ENCODE data around the gene SRGAP3.

The SRGAP3 gene

DNA sequence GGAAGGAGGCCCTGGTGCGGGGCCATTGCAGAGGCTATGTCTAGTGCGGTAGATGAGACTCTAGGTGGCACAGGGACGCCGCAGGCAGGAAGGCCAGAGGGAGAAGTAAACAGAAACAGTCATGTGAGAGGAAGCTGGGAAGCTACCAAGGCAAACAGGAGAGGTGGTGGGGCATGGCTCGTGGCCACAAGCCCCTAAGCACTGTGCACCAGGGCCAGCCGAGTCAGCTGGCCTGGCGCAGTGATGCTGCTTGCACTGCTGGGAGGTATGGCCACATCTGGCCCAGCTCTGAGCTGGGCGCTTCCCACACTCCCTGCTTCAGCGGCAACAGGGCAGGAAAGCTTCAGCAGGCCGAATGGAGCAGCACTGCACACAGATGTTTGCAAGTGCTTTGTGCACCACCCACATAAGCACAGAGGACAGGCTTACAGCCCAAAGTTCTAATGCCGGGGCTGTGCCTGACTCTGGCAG, 76.6 kb downstream of the SRGAP3 start:
- DNase-seq (ENCODE audit: low spot score): peak; percentile 49

DNA sequence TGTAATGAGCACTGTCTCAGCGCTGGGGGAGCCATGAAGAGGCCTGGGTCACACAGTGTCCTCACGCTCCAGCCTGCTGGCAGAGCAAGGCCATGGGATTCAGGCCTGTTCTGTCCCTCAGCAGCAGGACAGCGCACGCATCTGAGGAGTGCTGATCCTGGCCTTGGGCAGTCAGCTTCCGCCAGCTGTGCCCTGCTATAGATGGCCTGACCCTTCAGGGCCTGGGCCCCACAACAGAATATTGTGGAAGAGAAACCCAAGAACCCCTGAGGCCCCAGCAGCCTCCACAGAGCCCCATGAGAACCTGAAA, 78.6 kb downstream of the SRGAP3 start:
- DNase-seq (ENCODE audit: low spot score): no peak

DNA sequence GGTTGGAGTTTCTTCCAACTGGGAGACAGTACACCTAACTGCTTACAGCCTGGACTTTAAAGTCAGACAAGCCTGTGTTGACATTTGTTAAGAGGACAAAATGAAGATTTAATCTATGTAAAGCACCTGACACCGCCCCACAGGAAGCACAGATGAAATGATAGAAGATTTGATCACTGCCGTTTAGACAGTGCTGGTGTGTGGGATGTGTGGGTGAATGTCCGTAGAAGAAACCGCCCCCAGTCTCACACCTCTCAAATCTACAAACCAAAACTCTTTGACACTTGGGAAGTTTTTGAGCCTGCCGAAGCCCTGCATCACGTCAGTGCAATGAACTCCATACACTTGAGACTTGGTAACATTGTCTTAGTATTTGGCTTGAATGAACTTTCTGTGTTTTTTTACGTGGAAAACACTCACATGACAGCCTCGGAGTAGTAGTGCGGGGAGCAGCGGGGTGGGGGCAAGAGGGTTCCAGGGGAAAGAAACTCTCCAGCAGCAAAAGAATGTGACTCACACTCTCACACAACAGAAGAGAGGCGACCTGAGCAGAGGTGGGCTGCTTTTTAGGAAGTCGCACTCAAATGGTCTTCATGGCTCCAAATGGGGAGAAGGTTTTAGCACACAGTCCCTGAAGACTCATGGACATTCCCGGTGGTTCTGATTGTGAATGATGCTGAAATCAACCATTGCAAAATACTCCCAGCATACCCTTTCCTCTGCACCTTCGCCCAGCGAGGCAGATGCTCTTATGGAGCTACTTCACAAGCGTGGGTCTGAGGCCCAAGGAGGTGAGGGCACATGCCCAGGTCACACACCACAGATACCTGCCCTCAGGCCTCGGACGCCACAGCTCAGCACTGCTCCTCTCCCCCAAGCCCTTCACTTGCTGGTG, 79.2 kb downstream of the SRGAP3 start:
- DNase-seq (ENCODE audit: low spot score): no peak

DNA sequence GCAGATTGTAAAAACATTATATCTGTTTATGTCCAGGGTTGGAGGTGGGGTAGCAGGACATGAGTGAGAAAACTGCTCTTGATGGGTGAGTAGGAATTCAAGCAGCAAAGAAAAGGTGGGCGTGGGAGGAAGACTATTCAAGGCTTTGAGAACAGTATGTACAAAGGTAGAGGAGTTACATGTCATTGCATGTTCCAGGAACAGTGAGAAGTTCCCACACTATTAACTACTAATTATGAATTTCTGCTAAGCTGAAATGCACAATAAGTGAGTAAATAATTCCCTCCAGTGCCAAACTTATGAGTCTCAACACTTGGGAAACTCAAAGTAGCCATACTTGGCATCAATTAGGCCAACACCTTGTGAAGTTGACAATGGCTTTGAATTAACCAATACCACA, 80.1 kb downstream of the SRGAP3 start:
- DNase-seq (ENCODE audit: low spot score): no peak

DNA sequence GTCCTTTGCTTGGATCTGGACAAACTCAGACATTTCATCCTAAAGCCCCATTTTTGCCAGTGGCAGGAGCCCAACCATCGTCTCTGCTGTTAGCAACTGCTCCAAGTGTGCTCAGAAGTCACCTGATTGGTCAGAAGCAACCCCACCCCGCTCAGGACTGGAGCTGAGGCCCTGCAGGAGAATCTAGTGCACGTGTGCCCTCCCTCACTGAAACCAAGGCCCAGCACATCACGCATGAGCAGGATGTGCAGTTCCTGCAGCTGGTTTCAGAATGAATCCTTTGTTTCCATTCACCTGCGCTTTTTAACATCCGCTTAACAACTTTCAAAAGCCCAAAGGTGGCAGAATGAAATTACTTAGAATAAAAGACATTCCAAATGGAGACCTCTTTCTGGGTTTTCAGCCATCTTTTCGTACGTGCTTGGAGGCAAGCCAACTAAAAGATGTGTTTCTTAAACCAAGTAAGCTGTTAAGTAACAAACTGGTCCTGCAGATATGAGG, 81.2 kb downstream of the SRGAP3 start:
- no peak for DNase-seq (ENCODE audit: low spot score)

DNA sequence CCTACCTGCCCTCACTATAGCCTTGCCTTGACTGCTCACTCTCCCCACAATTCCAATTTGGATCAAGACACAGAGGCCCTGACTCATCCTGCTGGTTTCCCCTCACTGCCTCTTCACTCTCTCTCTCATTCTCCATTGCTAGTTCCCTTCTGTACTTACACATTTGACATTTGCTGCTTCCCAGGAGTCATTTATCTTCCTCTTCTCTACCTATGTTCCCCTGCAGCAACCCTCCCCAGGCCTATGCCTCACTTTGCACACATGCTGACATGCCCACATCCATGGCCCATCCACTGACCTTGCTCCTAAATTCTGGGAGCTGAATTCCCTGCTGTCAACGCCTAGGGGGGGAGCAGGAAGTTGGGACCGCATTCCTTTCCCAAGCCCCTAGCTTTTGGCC, 82.2 kb downstream of the SRGAP3 start:
- DNase-seq (ENCODE audit: low spot score): no peak

DNA sequence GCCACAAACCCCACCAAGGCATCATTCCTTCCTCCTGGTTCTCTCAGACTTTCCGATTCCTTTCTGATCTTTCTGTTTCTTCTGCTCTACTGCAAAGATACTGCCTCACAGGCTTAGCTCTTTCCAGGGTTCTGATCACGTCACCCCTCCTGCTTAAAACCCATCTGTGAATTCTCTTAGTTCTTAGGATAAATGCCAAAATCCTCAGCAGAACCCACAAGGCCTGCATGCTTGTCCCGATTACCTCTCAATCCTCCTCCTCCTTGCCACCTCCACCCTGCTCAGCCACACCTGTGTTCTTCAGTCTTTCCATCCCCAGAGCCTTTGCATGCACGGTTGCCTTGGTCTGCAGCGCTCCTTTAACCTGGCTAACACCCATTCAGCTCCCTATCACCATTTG, 84.0 kb downstream of the SRGAP3 start:
- no peak for DNase-seq (ENCODE audit: low spot score)

DNA sequence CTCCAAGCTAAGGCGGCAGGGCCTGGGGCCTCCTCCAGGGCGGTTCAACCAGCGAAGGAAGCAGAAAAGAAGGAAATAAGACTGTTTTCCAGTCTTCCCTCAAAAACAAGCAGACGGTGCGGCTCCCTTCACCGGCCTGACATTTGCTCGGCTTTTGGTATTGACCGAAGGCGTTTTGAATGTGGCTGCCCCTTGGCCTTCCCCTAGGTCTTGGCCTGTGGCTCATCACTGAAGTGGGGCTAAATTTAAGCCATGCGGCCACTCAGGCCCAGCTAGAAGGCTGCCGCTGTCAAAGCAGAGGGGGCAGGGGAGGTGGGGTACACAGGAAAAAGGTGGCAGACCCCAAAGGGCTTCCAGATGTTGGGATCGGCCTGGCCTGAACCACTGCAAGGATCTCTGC, 86.2 kb downstream of the SRGAP3 start:
- DNase-seq (ENCODE audit: low spot score): no peak

DNA sequence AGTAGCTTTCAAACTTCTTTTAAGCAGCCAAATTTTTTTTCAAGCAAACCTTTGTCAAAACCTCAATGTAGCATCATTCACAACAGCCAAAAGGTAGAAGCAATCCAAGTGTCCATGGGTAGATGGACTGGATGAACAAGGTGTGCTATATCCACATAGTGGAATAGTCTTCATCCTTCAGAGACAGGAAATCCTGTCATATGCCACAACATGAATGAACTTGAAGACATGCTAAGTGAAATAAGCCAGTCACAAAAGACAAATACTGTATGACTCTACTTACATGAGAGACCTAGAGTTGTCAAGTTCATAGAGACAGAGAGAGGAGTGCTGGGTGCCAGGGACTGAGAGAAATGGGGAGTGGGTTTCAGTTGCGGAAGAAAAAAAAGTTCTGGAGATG, 87.6 kb downstream of the SRGAP3 start:
- no peak for DNase-seq (ENCODE audit: low spot score)

DNA sequence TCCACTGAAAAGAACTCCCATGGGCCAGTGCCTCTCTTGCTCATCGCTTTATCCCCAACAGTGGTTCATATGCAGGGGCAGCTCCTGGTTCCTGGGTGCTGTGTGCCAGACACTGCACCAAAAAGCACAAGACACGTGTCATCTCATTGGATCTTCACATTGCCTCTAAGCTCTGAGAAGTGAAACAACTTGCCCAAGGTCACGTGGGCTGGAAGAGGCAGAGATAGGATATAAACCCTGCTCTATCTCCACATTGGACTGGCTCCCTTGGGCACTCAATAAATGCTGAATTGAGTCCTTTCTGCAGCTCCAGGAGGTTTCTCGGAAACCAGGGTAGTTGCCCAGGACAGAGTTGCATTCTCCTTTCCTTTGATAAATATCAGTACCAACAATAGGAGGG, 88.1 kb downstream of the SRGAP3 start:
- no peak for DNase-seq (ENCODE audit: low spot score)

DNA sequence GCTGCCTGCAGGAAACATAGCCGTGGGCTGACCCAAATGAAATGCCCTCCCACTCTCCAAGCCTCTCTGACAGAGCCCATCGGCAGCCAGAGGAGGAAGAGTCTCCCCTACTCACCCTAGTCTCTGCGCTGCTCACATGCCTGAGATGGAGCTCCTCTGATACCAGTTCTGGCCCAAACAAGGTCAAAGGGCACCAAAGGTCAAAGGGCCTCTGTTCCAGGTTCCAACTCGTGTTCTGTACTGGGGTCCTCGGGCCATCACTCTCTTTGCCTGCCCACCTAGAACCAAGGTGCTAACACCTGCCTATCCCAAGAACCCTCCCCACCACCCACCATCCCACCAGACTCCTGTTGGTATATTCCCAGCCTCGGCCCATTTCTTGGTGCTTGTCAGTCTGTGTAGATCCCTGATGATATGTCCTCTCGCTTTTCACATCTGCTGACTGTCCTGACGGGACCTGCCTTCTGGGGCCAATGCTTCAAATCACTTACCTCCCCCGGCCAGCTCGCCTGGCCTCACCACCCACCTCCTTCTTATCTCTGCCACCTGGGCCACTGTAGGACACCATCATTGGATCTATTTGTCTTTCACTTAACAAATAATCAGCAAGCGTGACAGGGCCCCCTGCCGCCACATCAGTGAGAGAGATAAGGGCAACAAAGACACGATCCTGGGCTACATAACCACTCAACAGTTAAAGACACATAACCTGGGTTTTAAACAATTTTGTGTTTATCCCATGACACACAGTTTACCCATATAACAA, 90.4 kb downstream of the SRGAP3 start:
- no peak for DNase-seq (ENCODE audit: low spot score)

DNA sequence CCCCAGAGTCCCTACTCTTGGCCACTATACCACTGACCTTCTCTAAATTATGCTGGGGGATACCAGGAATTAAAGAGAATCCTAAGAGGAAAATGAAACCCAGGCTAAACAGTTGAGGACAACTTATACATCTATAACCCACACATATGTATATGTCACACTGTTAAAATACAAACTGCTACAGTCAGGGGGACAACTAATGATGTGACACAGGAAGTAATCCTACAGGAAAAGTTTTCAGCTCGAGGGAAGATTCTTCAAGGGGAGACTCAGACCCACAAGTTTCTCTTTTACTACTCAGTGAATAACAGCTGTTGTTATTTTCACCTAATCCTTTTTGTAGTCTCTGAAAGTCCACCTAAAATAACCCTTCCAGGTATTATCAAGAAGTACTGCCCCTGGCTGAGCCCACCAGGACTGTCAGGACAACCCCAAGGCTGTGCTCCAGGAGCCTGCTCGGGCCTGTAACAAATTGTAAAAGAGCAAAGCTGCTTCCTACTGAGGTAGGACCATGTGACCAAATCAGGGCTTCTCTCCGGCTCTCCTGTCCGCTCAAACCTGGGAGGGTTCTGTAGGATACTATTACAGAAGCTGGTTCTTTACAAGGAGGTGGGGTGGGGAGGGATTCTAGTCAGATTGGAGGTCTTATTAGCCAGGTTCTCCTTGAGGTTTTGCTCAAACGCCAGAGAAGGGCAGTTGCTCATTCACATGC, 91.6 kb downstream of the SRGAP3 start:
- DNase-seq (ENCODE audit: low spot score): no peak

DNA sequence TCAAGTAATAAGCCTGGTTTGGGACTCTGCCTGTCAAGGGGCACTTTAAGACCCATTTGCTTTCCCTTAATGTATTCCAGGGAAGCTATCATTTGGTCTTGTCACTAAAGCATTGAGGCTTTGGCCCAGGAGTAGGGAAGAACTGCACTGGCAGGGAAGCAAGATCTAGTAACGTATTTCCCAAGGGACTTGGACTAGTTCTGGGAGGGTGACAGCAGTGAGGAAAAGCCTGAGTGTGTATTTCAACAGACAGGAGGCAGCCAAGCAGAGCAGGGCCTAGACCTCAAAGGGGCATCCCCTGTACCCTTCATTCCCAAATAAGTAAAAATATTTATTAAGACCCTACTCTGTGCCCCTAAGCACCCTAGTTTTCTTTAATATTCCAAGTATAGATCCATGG, 92.8 kb downstream of the SRGAP3 start:
- no peak for DNase-seq (ENCODE audit: low spot score)

DNA sequence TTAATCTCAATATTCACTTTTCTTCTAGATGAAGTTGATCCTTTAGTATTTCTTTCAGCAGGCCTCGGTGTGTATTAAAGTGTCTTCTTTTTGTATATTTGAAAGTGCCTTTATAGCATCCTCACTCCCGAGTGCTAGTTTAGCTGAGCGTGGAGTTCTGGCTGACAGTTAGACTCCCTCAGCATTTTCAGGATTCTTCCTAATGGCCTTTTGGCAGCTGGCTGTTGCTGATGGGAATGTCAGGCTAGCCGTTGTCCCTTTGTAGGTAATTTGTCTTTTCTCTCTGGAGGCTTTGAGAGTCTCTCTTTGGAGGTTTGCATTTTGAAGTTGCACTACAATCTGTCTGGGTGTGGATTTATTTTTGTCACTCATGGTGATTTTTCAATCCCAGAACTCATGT, 94.4 kb downstream of the SRGAP3 start:
- DNase-seq (ENCODE audit: low spot score): no peak

DNA sequence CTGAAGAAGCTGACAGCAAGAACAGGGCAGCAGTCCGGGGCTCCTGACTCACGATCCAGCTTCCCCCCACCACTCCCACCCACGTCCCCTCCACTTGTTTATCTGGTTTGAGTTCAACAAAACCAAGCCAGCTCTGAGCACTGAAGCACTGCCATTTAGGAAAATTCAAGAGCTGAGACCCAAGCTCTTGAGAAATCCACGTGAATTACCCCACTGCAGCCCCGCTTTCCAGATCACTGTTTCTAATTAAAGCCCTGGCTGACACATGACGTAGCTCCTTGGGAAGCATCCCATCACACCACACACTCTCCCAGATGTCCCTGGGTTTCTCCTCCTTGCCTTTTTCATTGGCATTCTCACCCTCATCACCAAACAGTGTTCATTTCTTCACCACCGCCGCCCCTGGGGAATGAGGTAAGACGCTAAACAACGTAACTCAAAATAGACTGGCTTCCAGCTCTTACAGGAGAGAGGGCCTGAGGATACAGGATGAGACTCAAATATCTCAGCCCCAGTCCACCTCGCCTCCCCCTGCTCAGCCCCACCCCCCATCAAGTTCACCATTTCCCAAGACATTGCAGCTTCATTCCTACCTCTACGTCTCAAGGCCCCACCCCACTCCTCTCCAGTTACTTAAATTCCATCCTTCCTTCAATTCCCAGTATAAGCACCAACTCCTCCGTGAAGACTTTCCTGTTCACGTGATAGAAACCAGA, 95.4 kb downstream of the SRGAP3 start:
- peak; percentile 88 for DNase-seq (ENCODE audit: low spot score)

DNA sequence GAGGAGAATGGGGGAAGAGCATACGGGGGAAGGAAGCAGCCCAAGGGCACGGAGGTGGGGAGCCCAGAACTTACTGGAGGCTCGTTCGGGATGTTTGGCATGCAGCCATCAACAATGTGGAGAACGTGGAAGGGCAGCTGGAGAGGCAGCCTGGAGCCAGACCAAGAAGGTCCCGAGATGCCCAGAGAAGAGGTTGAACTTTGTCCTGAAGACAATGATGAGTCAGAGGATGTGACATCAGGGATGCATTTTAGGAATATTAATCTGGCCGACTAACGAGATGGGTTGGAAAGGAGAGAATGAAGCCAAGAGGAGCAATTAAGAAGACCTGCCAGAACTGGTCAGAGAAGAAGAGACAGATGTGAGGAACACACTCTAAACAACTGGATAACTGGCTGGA, 98.2 kb downstream of the SRGAP3 start:
- DNase-seq (ENCODE audit: low spot score): peak; percentile 31

DNA sequence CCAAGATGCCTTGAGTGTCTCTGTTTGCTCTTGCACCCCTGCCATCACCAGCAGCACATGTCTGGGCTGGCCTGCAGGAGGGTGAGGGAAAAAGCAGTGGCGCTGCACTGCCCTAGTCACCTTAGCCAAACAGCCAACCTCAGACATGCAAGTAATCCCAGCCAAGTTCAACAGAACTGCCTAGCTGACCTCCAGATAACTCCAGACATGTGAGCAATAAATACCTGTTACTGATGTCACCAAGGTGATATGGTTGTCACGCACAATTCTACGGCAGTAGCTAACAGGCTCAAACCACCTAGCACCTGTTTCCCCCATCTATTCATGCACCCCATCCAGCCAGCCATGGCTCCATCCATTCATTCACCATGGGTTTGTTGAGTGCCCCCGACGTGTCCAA, 99.9 kb downstream of the SRGAP3 start:
- no peak for DNase-seq (ENCODE audit: low spot score)

DNA sequence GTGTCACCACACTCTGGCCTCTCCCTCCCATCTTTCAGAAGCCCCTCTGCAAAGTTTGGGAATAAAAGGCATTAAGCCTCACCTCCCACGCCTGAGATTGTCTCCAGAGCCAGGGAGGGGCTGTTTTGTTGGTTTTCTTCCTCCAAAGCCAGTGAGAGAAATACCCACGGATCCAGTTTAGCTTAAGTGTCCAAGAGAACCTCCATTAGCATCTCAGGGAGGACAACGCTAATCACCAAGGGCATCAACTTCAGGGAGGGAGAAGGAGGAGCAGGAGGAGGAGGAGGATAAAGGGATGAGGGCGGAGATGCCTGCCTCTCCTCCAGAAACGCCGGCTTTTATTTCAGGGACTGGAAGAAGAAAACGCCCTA, 101.6 kb downstream of the SRGAP3 start:
- no peak for DNase-seq (ENCODE audit: low spot score)

DNA sequence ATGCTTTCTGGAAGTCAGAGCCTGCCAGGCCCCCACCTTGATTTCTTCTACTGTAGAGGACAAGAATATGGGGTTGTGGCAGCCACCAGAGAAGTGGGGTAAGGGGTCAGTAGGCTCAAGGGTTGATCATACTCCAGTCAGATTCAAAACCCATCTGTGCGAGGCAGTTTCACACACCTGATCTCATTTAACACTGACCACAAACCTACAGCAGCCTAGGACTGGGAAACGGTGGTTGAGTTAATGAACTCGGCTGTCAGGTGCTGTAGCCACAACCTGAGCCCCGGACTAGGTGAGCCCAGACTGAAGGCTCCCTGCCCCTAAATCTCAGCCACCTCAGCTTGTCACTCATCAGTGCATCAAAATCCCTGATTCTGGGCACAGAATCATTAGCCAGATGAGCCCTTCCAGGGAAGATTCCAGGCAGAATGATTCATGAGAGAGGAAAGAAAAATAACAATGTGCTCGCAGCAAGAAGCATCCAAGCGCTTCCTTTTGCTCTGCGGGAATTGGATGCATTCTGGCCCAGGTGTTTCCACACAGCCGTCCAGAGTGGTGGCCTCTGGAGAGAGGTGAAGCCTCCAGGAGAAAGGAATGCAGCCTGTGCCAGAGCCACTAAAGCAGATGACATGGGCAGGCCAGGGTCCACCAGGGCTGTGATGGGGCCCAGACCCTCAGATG, 102.1 kb downstream of the SRGAP3 start:
- no peak for DNase-seq (ENCODE audit: low spot score)

DNA sequence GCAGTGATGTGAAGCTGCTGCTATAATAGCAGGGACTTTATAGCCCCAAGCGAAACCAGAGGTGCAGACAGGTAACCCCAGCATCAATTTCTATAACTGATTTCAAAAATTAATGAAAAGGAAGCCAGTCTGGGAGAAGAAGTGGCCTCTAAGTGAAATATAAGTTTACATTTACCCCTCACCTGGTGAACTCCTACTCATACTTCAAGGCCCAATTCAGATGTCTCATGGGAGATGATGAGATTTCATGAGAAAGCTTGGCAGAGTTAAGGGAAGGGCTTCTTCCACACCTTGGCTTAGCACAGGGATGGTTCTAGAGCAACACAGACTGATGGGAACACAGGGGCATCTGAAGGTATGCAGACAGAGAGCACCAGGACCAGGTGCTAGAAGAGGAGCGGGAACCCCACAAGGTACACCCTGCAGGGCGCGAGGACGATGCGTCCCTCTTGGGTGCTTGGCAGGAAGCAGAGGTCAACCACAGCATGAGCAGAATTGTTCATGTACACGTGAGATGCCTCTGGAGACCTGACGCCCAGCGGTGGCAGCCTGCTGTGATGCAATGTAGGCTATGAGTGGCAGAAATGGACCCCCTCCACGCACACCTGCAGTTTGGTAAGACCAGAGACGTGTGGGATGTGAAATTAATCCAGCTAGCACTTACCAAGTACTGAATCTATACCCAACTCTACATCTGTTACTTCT, 102.9 kb downstream of the SRGAP3 start:
- no peak for DNase-seq (ENCODE audit: low spot score)

DNA sequence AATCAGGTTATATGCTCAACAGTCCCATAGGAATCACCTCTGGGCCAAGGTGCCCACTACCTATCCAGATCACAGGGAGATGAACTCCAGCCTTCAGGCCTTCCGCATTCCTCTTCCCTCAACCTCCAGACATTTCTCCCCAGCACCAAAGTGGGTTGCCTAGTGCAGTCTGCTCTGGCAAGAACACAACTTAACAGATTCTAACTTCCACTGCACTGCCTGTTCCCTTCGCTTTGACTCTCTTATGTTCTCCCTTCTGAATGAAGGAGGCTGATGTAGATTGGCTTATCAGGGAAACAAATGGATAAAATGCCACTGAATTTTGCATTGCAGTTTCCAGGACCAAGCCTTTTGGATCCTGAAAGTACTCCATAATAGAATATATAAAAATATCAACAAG, 106.3 kb downstream of the SRGAP3 start:
- no peak for DNase-seq (ENCODE audit: low spot score)
